ENCODE measurements around the gene CERKL.

The CERKL gene

DNA sequence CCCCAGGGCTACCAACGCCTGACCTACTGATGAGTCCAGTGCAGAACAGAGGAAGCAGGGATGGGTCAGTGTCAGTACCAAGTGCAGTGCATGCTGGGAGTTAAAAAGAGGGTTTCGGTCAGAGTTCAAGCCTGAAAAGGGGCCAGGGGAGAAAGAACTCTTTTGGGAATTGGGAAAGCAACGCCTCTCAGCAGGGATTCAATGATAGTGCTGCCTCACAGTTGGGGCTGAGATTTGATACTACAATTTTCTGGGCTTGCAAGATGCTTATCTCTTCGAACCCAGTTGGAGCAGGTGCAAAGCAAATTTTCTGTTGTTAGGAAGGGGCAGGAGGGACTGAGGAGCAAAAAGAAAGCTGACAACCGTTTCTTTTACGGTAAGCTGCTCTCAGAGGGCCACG is 82.6 kb downstream of the CERKL start:
- no peak for DNase-seq (ENCODE audit: low spot score)

DNA sequence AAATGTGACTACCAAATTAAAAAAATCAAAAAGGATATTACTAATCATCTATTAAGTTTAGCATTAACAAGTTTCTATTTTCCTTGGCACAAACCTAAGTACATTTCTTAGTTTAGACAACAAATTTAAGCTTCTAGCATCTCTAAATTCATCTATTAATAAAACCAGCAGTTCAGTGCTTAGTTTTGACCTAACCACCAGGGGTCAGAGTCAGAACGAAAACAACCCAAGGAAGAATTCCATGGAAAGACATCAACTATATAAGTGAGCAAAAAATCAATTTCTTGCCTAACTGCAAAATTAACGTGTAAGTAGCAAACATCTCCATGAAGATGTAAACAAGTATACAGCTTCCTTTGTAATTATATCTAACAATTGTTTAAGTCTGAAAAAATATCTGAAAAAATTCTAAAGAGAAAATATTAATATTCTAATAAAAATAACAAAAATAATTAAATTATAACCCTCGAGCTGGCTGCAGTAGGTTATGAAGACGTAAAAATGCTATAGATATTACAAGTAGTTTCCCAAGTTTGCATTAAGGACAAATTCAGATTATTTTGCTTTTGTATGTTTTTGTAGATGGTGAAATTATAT is 83.7 kb downstream of the CERKL start:
- no peak for DNase-seq (ENCODE audit: low spot score)

- no peak for DNase-seq (ENCODE audit: low spot score)
These were observed 85.9 kb downstream of the CERKL start for GRCh38 chr2:181570833-181571661.

GRCh38 chr2:181570059-181570458 is 86.8 kb downstream of the CERKL start:
- no peak for DNase-seq (ENCODE audit: low spot score)

GRCh38 chr2:181566334-181567032 is 90.4 kb downstream of the CERKL start:
- no peak for DNase-seq (ENCODE audit: low spot score)

DNA sequence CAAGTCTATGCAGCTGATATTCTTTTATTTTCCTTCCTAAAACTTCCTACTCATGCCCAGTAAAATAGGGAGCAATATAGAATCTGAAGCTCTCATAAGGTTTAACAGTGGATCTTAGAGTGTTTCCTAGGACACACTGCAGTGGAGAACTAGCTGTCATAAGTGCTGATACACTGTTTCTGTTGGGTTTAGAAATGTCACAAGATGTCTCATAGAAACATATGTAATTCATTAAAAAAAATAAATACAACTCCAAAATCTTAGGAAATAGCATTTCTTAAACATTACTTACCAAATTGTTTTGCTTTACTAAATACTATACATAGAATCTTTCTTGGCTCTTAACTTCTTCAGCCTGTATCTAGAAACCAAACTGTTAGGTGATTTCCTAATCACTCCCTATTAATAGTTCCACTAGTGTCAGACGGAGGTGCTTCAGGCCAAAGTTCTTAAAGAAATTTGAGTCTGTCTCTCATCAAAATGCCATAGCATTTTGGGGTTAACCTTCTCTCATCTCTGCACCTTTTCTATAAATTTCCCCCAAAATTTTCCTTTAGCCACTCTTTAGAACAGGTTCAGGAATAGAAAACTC is 93.7 kb downstream of the CERKL start:
- DNase-seq (ENCODE audit: low spot score): no peak

- DNase-seq (ENCODE audit: low spot score): no peak
These were observed 98.5 kb downstream of the CERKL start for GRCh38 chr2:181558371-181558770.

GRCh38 chr2:181554061-181554830 is 102.7 kb downstream of the CERKL start:
- no peak for DNase-seq (ENCODE audit: low spot score)

DNA sequence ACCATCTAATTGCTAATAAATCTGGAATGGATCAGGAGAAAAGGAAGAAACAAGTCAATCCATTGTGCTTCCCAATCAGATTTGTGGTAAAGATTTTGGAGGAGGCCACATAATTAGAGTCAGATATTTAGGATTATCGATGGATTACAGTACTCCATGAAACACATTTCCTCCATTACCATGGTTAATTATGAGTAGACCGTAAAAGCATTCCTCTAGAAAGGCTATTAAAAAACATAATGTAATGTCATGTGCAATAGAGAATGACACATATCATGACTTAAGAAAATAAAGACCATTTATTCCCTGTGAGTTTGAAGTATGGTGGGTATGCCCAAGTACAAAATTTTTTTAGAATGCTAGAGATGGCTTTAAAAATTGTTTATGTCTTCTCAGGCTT is 103.7 kb downstream of the CERKL start:
- no peak for DNase-seq (ENCODE audit: low spot score)

DNA sequence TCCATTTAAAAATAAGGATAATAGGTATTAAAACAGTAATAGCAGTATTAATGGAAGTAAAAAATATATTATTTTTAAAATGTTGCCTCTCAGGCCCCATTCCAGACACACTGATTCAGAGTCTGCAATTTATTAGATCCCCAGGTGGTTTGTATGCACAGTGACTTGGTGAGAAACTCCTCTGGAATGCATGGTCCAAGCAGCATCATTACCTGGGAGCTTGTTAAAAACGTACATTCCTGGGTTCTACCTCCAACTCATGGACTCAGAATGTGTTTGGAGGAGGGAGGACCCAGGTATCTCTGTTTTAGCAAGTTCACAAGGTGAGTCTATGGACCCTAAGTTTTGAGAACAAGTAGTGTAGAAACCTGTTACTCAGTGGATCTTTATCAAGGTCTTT is 104.1 kb downstream of the CERKL start:
- DNase-seq (ENCODE audit: low spot score): no peak

- peak; percentile 6 for DNase-seq (ENCODE audit: low spot score)
These were observed 110.8 kb downstream of the CERKL start for GRCh38 chr2:181546086-181546485.

DNA sequence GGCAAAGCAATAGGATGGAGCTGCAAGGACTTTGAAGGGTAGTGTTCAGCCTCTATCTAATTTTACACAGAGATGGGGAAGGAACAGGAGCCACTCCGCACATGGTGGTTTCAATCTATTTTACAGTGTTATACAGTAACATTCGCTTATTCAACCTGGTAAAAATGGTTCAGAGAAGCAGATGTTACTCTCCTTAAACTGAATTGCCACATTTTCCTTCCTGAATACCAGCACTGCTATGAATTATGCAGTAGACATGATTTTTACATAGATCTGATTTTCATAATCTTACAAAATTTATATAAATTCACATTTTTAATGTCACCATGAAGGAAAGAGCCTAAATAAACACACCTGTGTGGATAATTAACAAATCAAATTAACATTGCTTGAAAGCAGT is 114.7 kb downstream of the CERKL start:
- DNase-seq (ENCODE audit: low spot score): no peak

GRCh38 chr2:181540421-181540820 is 116.5 kb downstream of the CERKL start:
- no peak for DNase-seq (ENCODE audit: low spot score)

DNA sequence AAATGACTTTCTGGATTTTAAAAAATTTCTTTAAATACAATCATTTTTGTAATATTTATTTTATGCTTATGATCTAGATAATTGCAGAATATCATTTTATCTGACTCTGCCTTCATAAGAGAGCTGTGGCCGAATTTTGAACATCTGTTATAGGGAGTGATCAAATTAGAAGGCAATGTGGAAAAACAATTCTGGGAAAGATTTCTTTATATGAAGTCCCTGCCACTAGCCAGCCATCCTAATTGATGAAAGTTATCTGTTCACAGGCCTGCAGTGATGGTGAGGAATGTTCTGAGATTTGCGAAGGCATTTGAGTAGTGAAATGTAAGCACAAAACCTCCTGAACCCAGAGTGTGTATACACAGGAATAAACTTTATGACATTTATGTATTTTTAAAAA is 120.2 kb downstream of the CERKL start:
- DNase-seq (ENCODE audit: low spot score): no peak

- DNase-seq (ENCODE audit: low spot score): no peak
These were observed 128.5 kb downstream of the CERKL start for GRCh38 chr2:181528441-181528840.

GRCh38 chr2:181527058-181527457 is 129.8 kb downstream of the CERKL start:
- DNase-seq (ENCODE audit: low spot score): no peak

DNA sequence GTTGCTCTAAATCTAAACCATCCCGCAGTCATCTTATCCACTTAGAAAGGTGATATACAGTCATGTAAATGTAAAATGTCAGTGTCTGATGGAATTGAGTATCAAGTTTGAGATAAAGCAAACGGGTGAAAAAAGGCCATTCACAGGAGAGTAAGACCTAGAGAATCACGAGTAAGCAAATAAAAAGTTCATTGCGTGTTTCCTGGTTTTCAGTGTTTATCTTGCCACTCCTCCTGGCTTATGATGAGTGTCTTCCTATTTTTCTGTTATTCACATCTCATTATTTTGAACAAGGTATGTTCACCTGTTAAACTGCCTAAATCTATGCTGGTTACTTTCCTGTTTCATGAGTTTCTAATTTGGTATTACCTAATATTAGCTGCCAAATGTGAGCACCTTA is 130.9 kb downstream of the CERKL start:
- no peak for DNase-seq (ENCODE audit: low spot score)

DNA sequence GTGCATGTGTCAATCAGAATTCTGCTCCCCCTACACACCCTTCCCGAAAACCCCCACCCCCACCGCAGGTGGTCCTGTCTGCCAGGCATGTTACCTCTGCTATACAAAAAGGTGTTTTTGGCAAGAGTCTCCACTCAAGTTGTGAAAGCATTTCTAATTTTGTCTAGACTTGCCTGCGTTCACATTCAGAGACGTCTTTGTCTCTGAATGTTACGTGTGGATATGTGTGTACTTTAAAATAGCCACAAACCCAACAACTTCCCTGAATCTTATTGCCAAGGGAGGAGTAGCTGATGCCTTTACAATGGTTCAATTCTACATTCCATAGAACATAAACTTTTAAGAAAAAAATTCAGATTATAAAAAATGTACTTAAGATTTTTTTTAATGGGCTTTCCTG is 133.1 kb downstream of the CERKL start:
- DNase-seq (ENCODE audit: low spot score): no peak

GRCh38 chr2:181520253-181520652 is 136.7 kb downstream of the CERKL start:
- DNase-seq (ENCODE audit: low spot score): no peak

- DNase-seq (ENCODE audit: low spot score): peak; percentile 9
These were observed 139.1 kb downstream of the CERKL start for GRCh38 chr2:181517685-181518301.

DNA sequence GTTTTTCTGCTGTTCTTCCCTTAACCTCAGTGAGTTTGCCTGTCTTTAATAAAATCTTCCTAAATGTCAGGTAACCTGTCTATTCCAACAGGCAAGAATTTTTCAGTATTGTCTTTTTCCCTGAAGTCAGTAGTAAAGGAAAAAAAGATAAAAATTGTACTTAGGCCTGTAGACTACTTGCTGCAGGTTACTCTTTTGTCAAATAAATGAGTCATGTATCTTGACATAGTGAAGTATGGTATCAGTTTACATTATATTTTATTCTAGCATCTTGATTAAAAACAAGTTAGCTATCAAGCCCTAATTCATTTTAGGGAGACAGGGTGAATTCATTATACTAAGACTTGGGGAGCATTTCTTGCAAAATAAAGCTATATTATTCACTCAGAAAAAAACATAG is 139.9 kb downstream of the CERKL start:
- DNase-seq (ENCODE audit: low spot score): no peak

DNA sequence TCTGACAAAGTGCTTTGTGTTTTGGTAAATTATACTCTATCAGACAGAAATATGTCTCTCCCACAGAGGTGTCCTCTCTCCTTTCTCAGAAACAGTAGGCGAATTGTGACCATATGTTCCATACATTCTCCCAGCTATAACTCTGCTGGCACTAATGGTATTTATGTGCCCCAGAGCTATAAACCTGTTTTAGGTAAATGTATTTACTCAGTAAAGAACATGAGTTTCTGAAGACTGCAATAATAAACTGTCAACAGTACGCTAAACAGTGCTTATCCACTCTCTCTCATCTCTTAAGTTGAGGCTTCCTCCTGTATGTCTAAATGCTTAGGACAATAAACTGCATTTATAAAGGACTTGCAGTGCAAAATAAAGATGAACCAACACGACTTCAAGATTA is 141.2 kb downstream of the CERKL start:
- DNase-seq (ENCODE audit: low spot score): no peak
